GM21360 (cell line): ENCODE measurements around the gene PRDM2.

Experiments used
- ATAC-seq: cut with Tn5 transposase; IDR thresholded peaks from one replicate; pipeline ENCODE4 v1.9.1; 2021; ENCODE audit warnings: mild to moderate bottlenecking, moderate library complexity; ENCODE audit not compliant: unreplicated experiment

The PRDM2 gene

DNA sequence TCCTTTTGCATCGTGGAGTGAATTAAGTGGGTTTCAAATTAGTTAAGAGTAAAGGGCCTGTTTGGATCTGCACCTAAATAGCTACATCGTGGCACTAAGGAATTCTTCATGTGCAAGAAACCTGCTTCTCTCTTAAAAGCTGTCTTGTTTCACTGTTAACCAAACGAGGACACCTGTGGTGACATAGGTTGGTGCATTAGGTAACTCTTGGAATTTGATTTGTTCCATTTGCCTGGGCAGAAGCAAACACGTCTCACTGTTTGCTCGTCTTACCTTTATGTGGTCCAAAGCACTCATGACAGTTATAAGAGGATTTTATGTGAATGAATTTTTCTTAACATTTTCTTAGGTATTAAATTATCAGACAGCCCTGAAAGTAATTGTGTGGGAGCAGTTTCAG is 60.9 kb downstream of the PRDM2 start:
- ATAC-seq: no peak

DNA sequence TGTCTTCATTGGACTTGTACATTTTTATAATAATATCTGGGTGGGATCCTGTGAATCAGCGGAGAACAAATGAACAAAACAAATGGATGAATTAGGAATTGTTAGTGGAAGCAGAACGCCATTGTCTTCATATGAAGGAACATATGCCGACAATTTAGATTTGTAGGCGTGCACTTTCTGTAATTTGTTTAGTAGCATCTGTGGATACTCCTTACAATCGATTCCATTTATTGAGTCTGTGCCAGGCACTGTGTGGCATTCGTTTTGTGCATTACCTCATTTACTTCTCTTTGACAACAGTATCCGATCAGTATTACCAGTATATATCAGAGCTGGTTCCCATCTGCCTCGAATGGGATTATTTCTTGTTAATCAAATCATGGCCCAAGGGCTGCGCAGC is 61.9 kb downstream of the PRDM2 start:
- no peak for ATAC-seq

DNA sequence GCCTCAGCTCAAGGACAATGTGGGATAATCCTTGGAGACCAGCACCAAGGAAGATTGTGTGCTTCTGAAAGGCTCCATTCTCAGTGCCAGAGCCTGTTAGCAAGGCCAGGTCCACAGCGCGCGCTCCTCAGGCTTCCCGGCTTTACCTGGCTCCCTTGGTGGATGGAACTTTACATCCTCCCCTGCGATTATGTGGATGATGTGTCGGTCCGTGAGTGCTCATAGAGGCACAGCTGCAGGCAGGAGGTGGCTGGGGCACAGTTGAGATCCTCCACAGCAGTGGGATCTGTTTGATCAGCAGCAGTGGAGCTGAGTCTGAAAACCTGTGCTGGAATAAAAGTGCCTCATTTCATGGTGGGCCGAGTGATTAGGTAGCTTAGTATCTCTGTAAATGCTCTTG is 62.7 kb downstream of the PRDM2 start:
- no peak for ATAC-seq

GRCh38 chr1:13763222-13763621 is 63.2 kb downstream of the PRDM2 start:
- ATAC-seq: no peak

- ATAC-seq: no peak
These were observed 64.0 kb downstream of the PRDM2 start for GRCh38 chr1:13763991-13764390.

DNA sequence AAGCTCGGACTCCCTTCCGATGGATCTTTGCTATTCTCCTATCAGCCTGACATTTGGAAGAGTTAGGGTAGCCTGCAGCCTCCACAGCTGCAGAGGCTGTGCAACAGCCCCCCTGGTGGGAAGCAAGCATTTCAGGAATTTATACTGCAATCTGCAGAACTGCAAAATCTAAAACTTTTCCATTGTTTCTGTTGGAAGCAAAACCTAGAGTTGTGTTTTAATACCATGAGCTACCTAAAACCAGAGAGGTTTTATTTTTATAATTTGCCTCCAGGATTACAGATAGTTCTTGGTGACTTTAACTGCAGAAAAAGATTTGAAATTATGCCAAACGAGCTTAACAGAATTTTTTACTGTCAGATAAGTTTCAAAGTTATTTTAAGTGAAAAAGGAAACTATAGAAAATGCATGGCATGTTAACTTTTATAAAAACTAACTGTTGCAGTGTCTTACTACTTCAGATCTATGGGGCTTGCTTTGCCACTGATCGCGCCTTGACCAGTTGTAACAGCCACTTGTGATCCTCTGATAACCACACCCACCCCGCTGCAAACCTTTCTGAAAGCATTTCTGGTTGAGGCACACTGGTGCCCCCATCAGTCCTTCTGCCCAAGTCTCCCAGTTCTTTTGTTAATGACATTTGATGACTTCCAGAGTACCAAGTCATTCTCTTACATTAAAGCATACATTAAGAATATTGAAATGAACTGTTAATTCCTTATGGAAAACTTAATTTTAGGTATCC is 64.8 kb downstream of the PRDM2 start:
- ATAC-seq: no peak

DNA sequence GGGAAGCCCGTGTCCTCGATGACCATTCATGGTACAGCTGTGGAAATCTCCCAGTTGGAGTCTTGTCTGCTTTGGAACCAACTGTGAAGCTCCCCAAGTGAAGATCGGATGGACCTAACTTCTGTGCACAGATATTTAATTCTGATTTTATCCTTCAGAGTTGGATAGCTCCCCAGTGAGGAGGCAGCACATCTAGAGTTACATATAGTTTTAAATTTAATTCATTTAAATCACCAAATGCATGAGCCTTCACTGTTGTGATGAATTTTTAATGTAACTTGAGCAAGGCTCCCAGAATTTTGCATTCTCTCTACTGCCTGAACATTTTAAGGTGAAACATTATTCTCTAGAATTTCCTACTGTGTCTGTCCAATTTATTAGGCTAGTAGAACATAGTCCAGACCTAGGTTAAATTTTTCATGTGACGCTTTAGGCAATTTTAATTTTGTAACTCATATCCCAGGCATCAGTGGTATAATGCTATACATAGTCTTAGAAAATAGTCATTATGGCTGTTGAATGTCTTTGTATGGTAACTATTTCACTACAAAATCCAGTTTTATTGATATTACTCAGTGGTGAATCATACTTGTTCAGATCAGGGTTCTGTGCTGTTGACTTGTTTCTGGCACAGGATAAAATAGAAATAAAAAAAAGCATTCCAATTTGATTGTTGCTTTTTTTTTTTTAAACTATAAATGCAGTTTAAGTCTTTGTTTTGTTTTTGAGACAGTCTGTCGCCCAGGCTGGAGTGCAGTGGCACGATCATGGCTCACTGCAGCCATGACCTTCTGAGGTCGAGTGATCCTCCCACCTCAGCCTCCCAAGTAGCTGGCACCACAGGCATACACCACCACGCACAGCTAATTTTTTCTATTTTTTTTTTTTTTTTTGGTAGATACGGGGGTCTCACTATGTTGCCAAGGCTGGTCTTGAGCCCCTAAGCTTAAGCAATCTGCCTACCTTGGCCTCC is 66.9 kb downstream of the PRDM2 start:
- no peak for ATAC-seq

DNA sequence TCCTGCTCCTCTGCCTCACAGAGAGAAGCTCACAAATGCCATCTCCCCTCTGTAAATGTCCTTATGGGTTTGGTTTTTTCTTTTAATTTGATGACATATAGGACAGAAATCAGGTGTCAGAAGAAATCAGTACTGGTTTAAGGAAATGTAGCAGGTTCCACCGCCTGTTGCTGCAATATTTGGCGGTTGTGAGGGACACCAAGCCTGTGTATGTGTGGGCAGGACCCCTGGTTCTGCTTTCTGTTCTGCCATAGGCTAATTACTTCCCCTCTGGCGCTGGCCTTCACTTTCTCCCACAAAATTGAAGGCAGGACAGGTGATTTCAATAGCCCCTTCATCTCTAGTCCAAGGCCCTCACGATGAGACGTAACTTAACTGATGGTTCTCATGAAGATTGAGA is 69.2 kb downstream of the PRDM2 start:
- ATAC-seq: no peak

DNA sequence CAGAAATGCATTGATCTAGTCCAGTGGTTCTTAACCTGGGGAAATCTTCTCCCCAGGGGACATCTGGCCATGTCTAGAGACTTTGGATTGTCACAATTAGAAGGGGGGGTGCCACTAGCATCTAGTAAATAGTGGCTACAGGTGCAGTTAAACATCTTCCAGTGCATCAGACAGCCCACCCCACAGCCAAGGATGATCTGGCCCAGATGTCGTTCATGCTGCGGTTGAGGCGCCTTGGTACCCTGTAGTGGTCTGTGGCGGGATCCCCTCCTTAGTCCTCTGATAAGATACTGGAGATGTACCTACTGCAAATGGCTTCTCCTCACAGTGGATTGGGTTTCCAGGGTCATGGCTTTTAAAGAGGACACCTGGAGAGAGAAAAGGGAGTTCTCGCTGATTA is 69.8 kb downstream of the PRDM2 start:
- ATAC-seq: no peak

- ATAC-seq: no peak
These were observed 70.8 kb downstream of the PRDM2 start for GRCh38 chr1:13770743-13771142.

DNA sequence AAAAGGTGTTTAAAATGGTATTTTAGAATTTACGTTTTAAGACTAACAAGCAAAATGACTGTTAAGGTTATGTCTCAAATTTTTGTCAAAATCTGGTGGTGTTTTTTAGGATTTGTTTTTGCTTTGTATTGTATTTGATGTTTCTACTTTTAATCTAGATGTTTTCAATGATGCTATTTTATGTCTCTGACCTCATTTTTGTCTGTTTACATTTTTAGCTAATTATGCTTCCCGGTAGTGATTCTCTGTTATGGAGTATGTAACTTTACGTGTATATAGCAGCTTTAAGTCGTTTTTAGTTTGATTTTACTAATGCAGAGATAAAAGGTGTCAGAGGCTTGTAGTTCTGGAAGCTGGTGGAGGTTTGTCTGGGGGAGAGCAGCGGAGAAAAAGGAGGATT is 71.8 kb downstream of the PRDM2 start:
- no peak for ATAC-seq

GRCh38 chr1:13772271-13772670 is 72.3 kb downstream of the PRDM2 start:
- no peak for ATAC-seq

GRCh38 chr1:13774121-13774520 is 74.1 kb downstream of the PRDM2 start:
- no peak for ATAC-seq

DNA sequence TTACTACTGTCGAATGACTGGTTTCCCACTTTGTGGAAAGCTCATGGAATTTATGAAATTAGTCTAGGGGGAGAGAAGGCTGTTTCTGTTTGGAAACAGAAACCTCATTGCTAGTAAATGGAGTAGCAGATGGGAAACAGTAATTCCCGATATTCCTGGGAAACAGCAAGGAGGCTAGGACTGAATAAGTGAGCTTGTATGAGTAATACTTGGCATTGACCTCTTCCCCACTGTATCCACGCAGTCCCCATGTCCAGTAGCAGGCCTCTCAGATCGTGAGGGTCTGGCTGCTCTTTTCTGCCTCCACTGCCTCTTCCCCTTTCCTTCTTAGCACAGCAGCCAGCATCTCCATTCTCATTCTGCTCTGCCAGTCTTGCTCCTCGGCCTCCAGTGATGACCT is 75.5 kb downstream of the PRDM2 start:
- no peak for ATAC-seq

DNA sequence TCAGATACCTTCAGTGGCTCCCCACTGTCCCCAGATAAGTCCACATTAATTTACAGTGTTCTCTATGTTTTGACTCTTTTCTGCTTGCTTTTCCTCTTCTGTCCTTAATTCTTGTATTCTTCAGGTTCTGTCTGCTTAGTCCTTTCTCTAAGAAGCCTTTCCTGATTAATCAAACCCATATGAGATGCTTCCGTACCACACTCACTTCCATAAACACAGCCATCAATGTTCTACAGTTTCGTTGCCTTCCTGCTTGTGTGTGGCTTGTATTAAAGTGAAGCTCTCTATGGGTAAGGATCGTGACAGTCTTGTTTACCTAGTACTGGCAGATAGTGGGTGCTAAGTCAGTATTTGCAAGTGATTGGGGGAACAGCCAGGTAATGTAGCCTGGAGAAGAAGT is 75.9 kb downstream of the PRDM2 start:
- no peak for ATAC-seq

- ATAC-seq: no peak
These were observed 78.4 kb downstream of the PRDM2 start for GRCh38 chr1:13778431-13778830.

GRCh38 chr1:13779930-13780329 is 79.9 kb downstream of the PRDM2 start:
- ATAC-seq: no peak

GRCh38 chr1:13780780-13781179 is 80.8 kb downstream of the PRDM2 start:
- no peak for ATAC-seq

- ATAC-seq: no peak
These were observed 81.2 kb downstream of the PRDM2 start for GRCh38 chr1:13781228-13781627.

DNA sequence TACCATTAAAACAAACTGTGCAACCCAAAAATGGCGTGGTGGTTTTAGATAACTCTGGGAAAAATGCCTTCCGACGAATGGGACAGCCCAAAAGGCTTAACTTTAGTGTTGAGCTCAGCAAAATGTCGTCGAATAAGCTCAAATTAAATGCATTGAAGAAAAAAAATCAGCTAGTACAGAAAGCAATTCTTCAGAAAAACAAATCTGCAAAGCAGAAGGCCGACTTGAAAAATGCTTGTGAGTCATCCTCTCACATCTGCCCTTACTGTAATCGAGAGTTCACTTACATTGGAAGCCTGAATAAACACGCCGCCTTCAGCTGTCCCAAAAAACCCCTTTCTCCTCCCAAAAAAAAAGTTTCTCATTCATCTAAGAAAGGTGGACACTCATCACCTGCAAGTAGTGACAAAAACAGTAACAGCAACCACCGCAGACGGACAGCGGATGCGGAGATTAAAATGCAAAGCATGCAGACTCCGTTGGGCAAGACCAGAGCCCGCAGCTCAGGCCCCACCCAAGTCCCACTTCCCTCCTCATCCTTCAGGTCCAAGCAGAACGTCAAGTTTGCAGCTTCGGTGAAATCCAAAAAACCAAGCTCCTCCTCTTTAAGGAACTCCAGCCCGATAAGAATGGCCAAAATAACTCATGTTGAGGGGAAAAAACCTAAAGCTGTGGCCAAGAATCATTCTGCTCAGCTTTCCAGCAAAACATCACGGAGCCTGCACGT is 82.1 kb downstream of the PRDM2 start:
- ATAC-seq: no peak

DNA sequence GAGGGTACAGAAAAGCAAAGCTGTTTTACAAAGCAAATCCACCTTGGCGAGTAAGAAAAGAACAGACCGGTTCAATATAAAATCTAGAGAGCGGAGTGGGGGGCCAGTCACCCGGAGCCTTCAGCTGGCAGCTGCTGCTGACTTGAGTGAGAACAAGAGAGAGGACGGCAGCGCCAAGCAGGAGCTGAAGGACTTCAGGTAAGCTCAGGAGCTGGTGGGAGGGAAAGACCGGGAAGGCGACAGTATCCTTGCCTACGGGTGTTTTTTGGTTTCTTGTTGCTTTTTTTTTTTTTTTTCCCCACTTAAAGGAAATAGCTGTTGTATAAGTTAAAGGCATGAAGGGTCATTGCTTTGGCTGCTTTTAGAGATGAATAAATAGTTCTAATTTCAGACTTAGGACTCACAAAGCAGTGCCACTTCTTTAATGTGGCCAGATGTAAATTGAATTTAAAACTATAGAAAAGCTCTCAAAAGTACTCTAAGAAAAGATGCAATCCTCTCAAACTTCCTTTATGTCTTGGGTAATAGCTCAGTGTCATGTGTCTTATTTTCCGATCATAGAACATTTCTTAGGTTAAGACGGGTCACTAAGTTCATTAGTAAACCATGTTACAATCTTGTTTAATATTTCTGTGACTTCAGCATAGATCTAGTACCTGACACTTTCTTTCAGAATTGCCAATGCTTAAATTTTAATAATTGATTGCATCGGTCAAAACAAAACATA is 82.8 kb downstream of the PRDM2 start:
- ATAC-seq: no peak
